K562 (cell line): Measurements from ENCODE around the gene ITPR1. TPM values are rescaled to one million over a fixed set of nuclear protein-coding genes. Genes with fewer than 3 reads are reported as not detected.

Experiments used
- ATAC-seq: fragments of 200-7000 bp; cut with Tn5 transposase; 3 replicates; pipeline ENCODE4 v1.9.1; 2020; ENCODE audit warnings: moderate library complexity
- BruUV-seq: library from RNA; stranded (reverse); fragments of 400-500 nt; replicated peaks from 2 replicates; lab custom pipeline; 2021; lab: Mats Ljungman, UMichigan
- CTCF ChIA-PET: fragments of 300-600 bp; formaldehyde crosslinking; extraction: SDS; loops from one replicate; lab custom pipeline; 2021; ENCODE audit warnings: low intra/inter-chr PET ratio; lab: Yijun Ruan, JAX
- POLR2A ChIA-PET: fragments of 300-600, 350-650 bp; sonication (Branson Sonifier 250); formaldehyde crosslinking; extraction: SDS; loops from one replicate; lab custom pipeline; 2021; ENCODE audit warnings: antibody characterized with exemption, inconsistent platforms; lab: Yijun Ruan, JAX
- DNase-seq, 4 experiments: peaks; one replicate each; pipeline versions ENCODE4 v3.0.0 to v3.0.0-alpha.2; 2011 to 2018; ENCODE audit warnings: low spot score in 3 of 4, mixed read lengths in 3 of 4; ENCODE audit errors: extremely low read depth in 1 of 4
- FAIRE-seq: peaks from 2 replicates; lab custom pipeline; 2011; peaks lifted over from hg19 to GRCh38; lab: Jason Lieb, UNC
- H2AFZ ChIP-seq: 2 replicates; pipeline ENCODE4 v1.6.0; 2011; ENCODE audit warnings: low read depth, low read length, control low read depth, inconsistent platforms
- H3K27ac ChIP-seq: fragments of 200-600 bp; 3 replicates; pipeline ENCODE4 v1.8.0; 2011; ENCODE audit warnings: low read depth, mild to moderate bottlenecking, control low read depth, inconsistent platforms, low read length, moderate library complexity, mixed read lengths; ENCODE audit errors: extremely low read depth
- H3K27me3 ChIP-seq, 2 experiments: fragments of 300-600 bp in 1 of 2; 2 replicates in 1 of 2; 3 replicates in 1 of 2; pipeline versions ENCODE4 v1.6.0 to v1.8.0; 2011; ENCODE audit warnings: inconsistent platforms in 2 of 2, low read length in 2 of 2, mild to moderate bottlenecking in 1 of 2, mixed read lengths in 1 of 2, moderate library complexity in 1 of 2; ENCODE audit not compliant: control insufficient read depth in 2 of 2, insufficient read depth in 2 of 2
- H3K36me3 ChIP-seq: fragments of 300-600 bp; 3 replicates; pipeline ENCODE4 v1.8.0; 2011; ENCODE audit warnings: mild to moderate bottlenecking, low read length, inconsistent platforms; ENCODE audit not compliant: control insufficient read depth, insufficient read depth
- H3K4me1 ChIP-seq, 2 experiments: fragments of 200-600 bp in 1 of 2; replicated peaks in 1 of 2; 2 replicates in 1 of 2; 3 replicates in 1 of 2; pipeline versions ENCODE4 v1.5.1 to v1.8.0; 2011; ENCODE audit warnings: inconsistent platforms in 2 of 2, low read length in 2 of 2, mild to moderate bottlenecking in 1 of 2, mixed read lengths in 1 of 2, moderate library complexity in 1 of 2; ENCODE audit not compliant: control insufficient read depth in 2 of 2, insufficient read depth in 2 of 2
- H3K4me2 ChIP-seq: 2 replicates; pipeline ENCODE4 v1.6.1; 2011; ENCODE audit warnings: low read length, control low read depth, inconsistent platforms, mixed read lengths; ENCODE audit not compliant: insufficient read depth
- H3K4me3 ChIP-seq: fragments of 200-600 bp; sonication (generic), shearing (Covaris generic); 2 replicates; pipeline ENCODE4 v1.5.1; 2016; ENCODE audit warnings: control low read depth, inconsistent platforms
- H3K79me2 ChIP-seq: fragments of 200-600 bp; 3 replicates; pipeline ENCODE4 v1.8.0; 2011; ENCODE audit warnings: low read length, inconsistent platforms; ENCODE audit not compliant: control insufficient read depth, insufficient read depth
- H3K9ac ChIP-seq, 2 experiments: 2 replicates each; pipeline versions ENCODE4 v1.6.0 to v1.6.1; 2011; ENCODE audit warnings: low read depth in 2 of 2, low read length in 2 of 2, control low read depth in 1 of 2, inconsistent platforms in 1 of 2, mild to moderate bottlenecking in 1 of 2, mixed read lengths in 1 of 2; ENCODE audit not compliant: insufficient read depth in 1 of 2
- H3K9me1 ChIP-seq: one replicate; pipeline ENCODE4 v1.6.0; 2011; ENCODE audit warnings: inconsistent platforms, mild to moderate bottlenecking, low read length, moderate library complexity; ENCODE audit not compliant: control insufficient read depth, insufficient read depth
- H3K9me3 ChIP-seq: replicated peaks from 2 replicates; pipeline ENCODE4 v1.5.1; 2011; ENCODE audit warnings: low read depth, low read length, inconsistent platforms; ENCODE audit not compliant: control insufficient read depth, insufficient read depth
- H4K20me1 ChIP-seq: replicated peaks from 2 replicates; pipeline ENCODE4 v1.6.1; 2011; ENCODE audit warnings: low read length, inconsistent platforms, mixed read lengths; ENCODE audit not compliant: control insufficient read depth, insufficient read depth
- C11orf30 ChIP-seq: fragments of 450-650 bp; IDR thresholded peaks from 2 replicates; pipeline ENCODE4 v1.6.1; 2016; ENCODE audit warnings: low read depth, mild to moderate bottlenecking
- SRSF3 ChIP-seq: fragments of 200-400 bp; formaldehyde crosslinking; IDR thresholded peaks from 2 replicates; pipeline ENCODE4 v1.6.1; 2016; ENCODE audit warnings: mild to moderate bottlenecking, low read length, moderate library complexity; ENCODE audit not compliant: insufficient read depth
- UBTF ChIP-seq, 2 experiments: IDR thresholded peaks; 2 replicates each; pipeline ENCODE4 v1.6.1; 2012; ENCODE audit warnings: improper control_type of control experiment in 2 of 2, low read depth in 2 of 2, low read length in 2 of 2, borderline replicate concordance in 1 of 2
- ZNF77 ChIP-seq: fragments of 250-450 bp; sonication (Bioruptor Pico); IDR thresholded peaks from 2 replicates; pipeline ENCODE4 v1.5.0; 2020
- WGBS: fragments of 100-300 bp; shearing (Covaris generic); methylation state at CpG from one replicate; pipeline ENCODE4 v1.1.6; 2016; ENCODE audit warnings: low coverage, mixed read lengths; ENCODE audit not compliant: insufficient coverage; ENCODE audit errors: missing lambda C conversion rate; 5-methylcytosine and 5-hydroxymethylcytosine counted together
- in situ Hi-C: fragments of 300-500 bp; cut with MboI; formaldehyde crosslinking; loops from 4 replicates; pipeline ENCODE4 v1.15.0; 2018; ENCODE audit warnings: inconsistent platforms, mixed read lengths
- intact Hi-C: fragments of 100-400 bp; cut with micrococcal nuclease; formaldehyde crosslinking; loops from 2 replicates; pipeline ENCODE4 v1.14.2; 2022
- polyA plus RNA-seq, 8 experiments: library from polyadenylated mRNA; depleted of rRNA in 4 of 8; stranded (reverse) in 5 of 8; unstranded in 3 of 8; fragments of >200 nt; fragmentation: Nextera tagmentation in 2 of 8; fragmentation: Illumina TruSeq in 1 of 8; extraction: Ambion mirVana in 2 of 8; extraction: Trizol in 1 of 8; gene quantifications; 2 replicates each; pipeline versions ENCODE4 v1.2.1 to v1.2.3, GENCODE V29; 2011 to 2014; ENCODE audit warnings: inconsistent platforms in 1 of 8, missing spikeins in 1 of 8
- total RNA-seq, 7 experiments: library from RNA; depleted of rRNA in 6 of 7; stranded (reverse); fragments of >200 nt in 6 of 7; fragmentation: Illumina TruSeq in 2 of 7; extraction: Trizol in 2 of 7; gene quantifications; 2 replicates each; pipeline versions ENCODE4 v1.2.1 to v1.2.3, GENCODE V29; 2011 to 2021; ENCODE audit warnings: low replicate concordance in 1 of 7

Gene ITPR1
- total and polyA plus RNA-seq, 9 of the 15 experiments (the other 6 are each of a cell fraction or from before 2014, with no cell fraction given), result 22.4 to 40.0 (median 27.4) TPM

GRCh38 chr3:4577721-4578120 lies 84.6 kb downstream of the ITPR1 start:
- ATAC-seq (no peak), FAIRE-seq (no peak)

More at GRCh38 chr3:4577721-4578120, 84.6 kb downstream of the ITPR1 start:
- Histone ChIP-seq H3K27ac (no peak overlapping the region), H3K9ac (no peak overlapping the region), H3K79me2 (no peaks in the 10 kb centered on the region), H4K20me1 (peaks cover 4% of the 10 kb centered on the region), H3K4me2 (no peak overlapping the region), H3K9me3 (no peaks in the 10 kb centered on the region), H2AFZ (no peak overlapping the region), H3K27me3 (no peaks in the 10 kb centered on the region; a peak in 1 of 5 replicates), H3K9me1 (no peaks in the 10 kb centered on the region), H3K4me1 (peaks cover 0 to 3% of the 10 kb centered on the region in 2 experiments; a peak in 2 of 5 replicates), H3K36me3 (no peaks in the 10 kb centered on the region), H3K4me3 (no peak overlapping the region)
- TF ChIP-seq UBTF (IDR thresholded peaks at IDR 0.05; ENCODE audit: borderline replicate concordance in 1 of 2, low read depth in 2 of 2, low read length in 2 of 2) (no peak), SRSF3 (no peak), C11orf30 (no peak), ZNF77 (no peak)
- 54% methylated on average over 3 of the region's 3 CpGs for WGBS
- intact Hi-C loops, result no loop called here
- BruUV-seq, result no TSS peak
- DNase-seq, result no peak
- POLR2A ChIA-PET, result interaction anchor here (0.8 to 1.9 kb wide), 3 partner anchors 9 to 47 kb away, joined by 3 to 5 read pairs (median 5); no protein-coding TSS in a partner anchor
- in situ Hi-C loops, result no loop called here
- CTCF ChIA-PET, result no interaction called here
